Measurements from ENCODE around the gene HTR2C.

Gene HTR2C

DNA sequence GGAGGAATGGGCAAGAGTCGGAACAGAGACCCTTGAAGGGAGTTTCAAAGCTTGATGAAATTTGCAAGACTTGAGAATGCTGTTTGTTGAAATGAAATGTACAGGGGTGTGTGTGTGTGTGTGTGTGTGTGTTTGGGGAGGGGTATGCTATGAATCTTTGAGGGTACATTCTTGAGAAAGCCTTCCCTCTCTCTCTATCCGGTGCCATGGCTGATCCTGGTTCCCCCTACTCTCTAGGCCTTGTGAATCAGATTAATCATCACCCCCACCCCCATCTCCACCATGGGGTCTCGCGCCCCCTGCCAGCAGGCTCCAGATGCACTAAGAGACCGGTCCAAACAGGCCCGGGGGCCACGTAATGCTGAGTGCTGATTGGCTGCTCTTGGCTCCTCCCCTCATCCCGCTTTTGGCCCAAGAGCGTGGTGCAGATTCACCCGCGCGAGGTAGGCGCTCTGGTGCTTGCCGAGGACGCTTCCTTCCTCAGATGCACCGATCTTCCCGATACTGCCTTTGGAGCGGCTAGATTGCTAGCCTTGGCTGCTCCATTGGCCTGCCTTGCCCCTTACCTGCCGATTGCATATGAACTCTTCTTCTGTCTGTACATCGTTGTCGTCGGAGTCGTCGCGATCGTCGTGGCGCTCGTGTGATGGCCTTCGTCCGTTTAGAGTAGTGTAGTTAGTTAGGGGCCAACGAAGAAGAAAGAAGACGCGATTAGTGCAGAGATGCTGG lies at the start of gene HTR2C:
Gene HTR2C, plus strand, starts transcription at position 441 of the 729 bp plus-strand sequence. CDS start 142,851 bp downstream, outside the sequence.
- ATAC-seq, result peak; percentile 20
- TF ChIP-seq ZC3H10 (CRISPR knock-in tag; IDR thresholded peaks at IDR 0.05) (no peak), ZFP3 (CRISPR knock-in tag; IDR thresholded peaks at IDR 0.05) (no peak), GLIS3 (CRISPR knock-in tag; IDR thresholded peaks at IDR 0.05) (no peak), ZNF8 (CRISPR knock-in tag; IDR thresholded peaks at IDR 0.05) (no peak), CSDC2 (CRISPR knock-in tag; IDR thresholded peaks at IDR 0.05) (no peak), TOX (CRISPR knock-in tag; IDR thresholded peaks at IDR 0.05; ENCODE audit: borderline replicate concordance) (no peak), TCF4 (CRISPR knock-in tag; IDR thresholded peaks at IDR 0.05; ENCODE audit: borderline replicate concordance) (no peak), ISL1 (CRISPR knock-in tag; IDR thresholded peaks at IDR 0.05) (no peak)
- TF ChIP-seq, protein P1, sequence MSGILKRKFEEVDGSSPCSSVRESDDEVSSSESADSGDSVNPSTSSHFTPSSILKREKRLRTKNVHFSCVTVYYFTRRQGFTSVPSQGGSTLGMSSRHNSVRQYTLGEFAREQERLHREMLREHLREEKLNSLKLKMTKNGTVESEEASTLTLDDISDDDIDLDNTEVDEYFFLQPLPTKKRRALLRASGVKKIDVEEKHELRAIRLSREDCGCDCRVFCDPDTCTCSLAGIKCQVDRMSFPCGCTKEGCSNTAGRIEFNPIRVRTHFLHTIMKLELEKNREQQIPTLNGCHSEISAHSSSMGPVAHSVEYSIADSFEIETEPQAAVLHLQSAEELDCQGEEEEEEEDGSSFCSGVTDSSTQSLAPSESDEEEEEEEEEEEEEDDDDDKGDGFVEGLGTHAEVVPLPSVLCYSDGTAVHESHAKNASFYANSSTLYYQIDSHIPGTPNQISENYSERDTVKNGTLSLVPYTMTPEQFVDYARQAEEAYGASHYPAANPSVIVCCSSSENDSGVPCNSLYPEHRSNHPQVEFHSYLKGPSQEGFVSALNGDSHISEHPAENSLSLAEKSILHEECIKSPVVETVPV (CRISPR knock-in tag; IDR thresholded peaks at IDR 0.05), result no peak

DNA sequence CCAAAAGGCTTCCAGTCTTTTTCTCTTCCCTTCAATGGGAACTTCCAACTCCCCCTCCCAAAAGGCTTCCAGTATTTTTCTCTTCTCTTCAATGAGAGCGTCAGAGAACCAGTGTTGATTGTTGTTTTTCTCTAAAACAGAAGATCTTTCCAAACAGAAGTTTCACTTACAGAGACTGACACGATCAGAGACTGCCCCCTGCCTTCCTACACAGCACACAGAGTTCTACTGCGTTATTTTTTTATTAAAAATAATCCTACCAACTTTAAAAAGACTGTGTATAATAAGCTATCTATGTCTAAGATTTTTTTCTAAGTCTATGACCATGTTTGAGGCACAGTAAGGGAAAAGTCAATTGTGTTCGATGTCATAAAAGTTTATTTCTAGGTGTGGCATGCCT lies 3.5 kb upstream of the HTR2C start:
- TF ChIP-seq ZC3H10 (CRISPR knock-in tag; IDR thresholded peaks at IDR 0.05) (no peak), TOX (CRISPR knock-in tag; IDR thresholded peaks at IDR 0.05; ENCODE audit: borderline replicate concordance) (no peak), BACH2 (CRISPR knock-in tag; IDR thresholded peaks at IDR 0.05; ENCODE audit: borderline replicate concordance) (no peak), ZFP30 (CRISPR knock-in tag; IDR thresholded peaks at IDR 0.05) (peak; percentile 40; the same call in 1 of the 2 replicates)
- peak; percentile 43; the same call in 1 of the 3 replicates for ATAC-seq

DNA sequence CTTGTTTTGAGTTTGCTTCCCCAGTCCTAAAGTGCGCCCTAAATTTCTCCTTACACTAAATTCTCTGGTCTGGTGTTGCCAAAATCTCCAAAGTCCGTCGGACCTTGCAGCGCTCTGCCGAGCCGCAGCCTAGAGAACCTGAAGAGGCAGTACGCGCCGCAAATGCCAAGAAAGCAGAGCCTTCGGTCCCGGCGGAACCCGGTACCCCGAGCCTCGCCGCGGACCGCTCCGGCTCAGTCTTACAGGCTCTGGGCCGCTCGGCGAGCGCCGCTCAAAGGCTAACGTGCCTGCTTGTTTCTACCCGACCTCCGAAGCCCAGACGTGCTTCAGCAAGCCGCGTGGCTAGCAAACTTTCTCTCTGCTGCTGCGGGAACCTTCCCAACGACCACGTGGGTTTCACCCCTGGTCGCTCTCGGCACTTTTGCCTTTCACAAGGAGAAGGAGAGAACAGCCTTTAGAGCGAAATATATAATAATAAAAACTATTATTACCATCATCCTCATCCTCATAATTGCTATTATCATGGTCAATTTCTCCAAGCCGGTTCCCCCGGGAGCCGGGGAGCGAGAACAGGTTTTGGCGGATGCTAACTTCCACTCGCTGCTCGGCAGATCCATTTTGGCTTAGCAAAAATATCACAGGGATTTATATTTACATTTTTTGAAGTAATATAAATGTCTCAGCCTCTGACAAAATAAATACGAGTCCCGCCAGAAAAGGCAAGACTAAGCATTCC lies 2.2 kb upstream of the HTR2C start:
- peak; percentile 26; the same call in 2 of the 3 replicates for ATAC-seq
- TF ChIP-seq PPARA (CRISPR knock-in tag; IDR thresholded peaks at IDR 0.05; ENCODE audit: borderline replicate concordance) (no peak), BACH2 (CRISPR knock-in tag; IDR thresholded peaks at IDR 0.05; ENCODE audit: borderline replicate concordance) (no peak), ARNTL (CRISPR knock-in tag; IDR thresholded peaks at IDR 0.05; ENCODE audit: borderline replicate concordance, low read depth) (no peak), ZFP3 (CRISPR knock-in tag; IDR thresholded peaks at IDR 0.05) (no peak), TCF4 (CRISPR knock-in tag; IDR thresholded peaks at IDR 0.05; ENCODE audit: borderline replicate concordance) (no peak), RARB (CRISPR knock-in tag; IDR thresholded peaks at IDR 0.05) (no peak), ZFP30 (CRISPR knock-in tag; IDR thresholded peaks at IDR 0.05) (no peak)

DNA sequence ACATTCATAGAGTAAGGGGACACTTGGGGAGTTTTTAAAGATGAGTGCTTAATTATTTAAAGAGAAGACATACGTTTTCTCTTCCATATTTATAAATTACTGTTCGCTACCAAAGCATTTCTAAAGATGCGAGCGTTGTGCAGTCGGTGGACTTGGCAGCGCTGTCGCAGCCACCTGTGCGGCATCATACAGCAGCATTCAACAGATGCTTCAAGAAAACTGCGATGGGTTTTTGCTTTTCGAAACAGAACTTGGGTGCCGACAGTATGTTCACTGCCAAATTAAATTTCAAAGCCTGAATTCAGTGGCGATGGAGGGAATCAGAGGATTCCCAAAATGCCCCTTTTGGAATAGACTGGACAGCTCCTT lies 1.6 kb upstream of the HTR2C start:
- no peak for ATAC-seq

DNA sequence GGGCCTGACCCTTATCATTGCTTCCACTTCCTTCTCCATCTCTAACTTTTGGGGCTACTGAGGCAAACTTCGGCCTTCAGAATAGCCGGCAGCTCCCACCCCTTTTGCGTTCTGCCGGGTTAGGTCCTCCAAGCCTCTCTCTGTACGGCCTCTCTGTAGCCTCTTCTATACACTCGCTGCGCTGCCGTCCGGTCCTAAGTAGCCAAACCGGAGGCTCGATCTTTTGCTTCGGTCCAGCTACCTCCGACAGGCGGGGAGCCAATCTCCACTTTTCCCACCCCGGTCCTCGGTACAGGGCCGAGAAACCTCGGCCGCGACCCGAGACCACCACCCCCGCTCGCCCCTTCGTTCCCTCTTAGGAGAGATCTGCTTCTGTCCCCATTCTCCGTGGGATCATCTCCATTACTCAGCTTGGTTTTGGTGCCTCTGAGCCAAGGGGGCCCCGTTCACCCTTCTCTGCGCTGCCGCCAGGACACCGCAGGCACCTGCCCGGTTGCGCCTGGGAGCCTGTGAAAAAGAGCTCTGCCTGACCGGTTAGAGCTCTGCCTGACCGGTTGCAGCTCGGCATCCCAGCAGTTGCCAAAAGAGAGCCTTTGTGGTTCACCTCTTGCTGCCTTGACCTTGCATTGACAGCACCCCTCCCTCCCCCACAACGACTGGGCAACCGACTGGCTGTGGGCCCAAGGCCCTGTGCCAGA lies 1.0 kb upstream of the HTR2C start:
- no peak for ATAC-seq
- TF ChIP-seq, protein P2, sequence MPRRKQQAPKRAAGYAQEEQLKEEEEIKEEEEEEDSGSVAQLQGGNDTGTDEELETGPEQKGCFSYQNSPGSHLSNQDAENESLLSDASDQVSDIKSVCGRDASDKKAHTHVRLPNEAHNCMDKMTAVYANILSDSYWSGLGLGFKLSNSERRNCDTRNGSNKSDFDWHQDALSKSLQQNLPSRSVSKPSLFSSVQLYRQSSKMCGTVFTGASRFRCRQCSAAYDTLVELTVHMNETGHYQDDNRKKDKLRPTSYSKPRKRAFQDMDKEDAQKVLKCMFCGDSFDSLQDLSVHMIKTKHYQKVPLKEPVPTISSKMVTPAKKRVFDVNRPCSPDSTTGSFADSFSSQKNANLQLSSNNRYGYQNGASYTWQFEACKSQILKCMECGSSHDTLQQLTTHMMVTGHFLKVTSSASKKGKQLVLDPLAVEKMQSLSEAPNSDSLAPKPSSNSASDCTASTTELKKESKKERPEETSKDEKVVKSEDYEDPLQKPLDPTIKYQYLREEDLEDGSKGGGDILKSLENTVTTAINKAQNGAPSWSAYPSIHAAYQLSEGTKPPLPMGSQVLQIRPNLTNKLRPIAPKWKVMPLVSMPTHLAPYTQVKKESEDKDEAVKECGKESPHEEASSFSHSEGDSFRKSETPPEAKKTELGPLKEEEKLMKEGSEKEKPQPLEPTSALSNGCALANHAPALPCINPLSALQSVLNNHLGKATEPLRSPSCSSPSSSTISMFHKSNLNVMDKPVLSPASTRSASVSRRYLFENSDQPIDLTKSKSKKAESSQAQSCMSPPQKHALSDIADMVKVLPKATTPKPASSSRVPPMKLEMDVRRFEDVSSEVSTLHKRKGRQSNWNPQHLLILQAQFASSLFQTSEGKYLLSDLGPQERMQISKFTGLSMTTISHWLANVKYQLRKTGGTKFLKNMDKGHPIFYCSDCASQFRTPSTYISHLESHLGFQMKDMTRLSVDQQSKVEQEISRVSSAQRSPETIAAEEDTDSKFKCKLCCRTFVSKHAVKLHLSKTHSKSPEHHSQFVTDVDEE (CRISPR knock-in tag; IDR thresholded peaks at IDR 0.05), result no peak
- no peak for TF ChIP-seq ZNF70 (CRISPR knock-in tag; IDR thresholded peaks at IDR 0.05)
- TF ChIP-seq, protein P1 (CRISPR knock-in tag; IDR thresholded peaks at IDR 0.05), result no peak

More for the DNA sequence above, 1.6 kb upstream of the HTR2C start:
- no peak for TF ChIP-seq ZC3H10 (CRISPR knock-in tag; IDR thresholded peaks at IDR 0.05)
- TF ChIP-seq ZFP3 (CRISPR knock-in tag; IDR thresholded peaks at IDR 0.05), result no peak
- TF ChIP-seq, protein P1 (CRISPR knock-in tag; IDR thresholded peaks at IDR 0.05), result no peak
- no peak for TF ChIP-seq ESRRG (CRISPR knock-in tag; IDR thresholded peaks at IDR 0.05)
- TF ChIP-seq, protein P3, sequence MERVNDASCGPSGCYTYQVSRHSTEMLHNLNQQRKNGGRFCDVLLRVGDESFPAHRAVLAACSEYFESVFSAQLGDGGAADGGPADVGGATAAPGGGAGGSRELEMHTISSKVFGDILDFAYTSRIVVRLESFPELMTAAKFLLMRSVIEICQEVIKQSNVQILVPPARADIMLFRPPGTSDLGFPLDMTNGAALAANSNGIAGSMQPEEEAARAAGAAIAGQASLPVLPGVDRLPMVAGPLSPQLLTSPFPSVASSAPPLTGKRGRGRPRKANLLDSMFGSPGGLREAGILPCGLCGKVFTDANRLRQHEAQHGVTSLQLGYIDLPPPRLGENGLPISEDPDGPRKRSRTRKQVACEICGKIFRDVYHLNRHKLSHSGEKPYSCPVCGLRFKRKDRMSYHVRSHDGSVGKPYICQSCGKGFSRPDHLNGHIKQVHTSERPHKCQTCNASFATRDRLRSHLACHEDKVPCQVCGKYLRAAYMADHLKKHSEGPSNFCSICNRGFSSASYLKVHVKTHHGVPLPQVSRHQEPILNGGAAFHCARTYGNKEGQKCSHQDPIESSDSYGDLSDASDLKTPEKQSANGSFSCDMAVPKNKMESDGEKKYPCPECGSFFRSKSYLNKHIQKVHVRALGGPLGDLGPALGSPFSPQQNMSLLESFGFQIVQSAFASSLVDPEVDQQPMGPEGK (CRISPR knock-in tag; IDR thresholded peaks at IDR 0.05; ENCODE audit: borderline replicate concordance), result no peak
- no peak for TF ChIP-seq CSDC2 (CRISPR knock-in tag; IDR thresholded peaks at IDR 0.05)
- TF ChIP-seq SNAI2 (CRISPR knock-in tag; IDR thresholded peaks at IDR 0.05), result no peak
- no peak for TF ChIP-seq ZNF8 (CRISPR knock-in tag; IDR thresholded peaks at IDR 0.05)
- no peak for TF ChIP-seq PPARA (CRISPR knock-in tag; IDR thresholded peaks at IDR 0.05; ENCODE audit: borderline replicate concordance)

Measured in SK-N-SH treated with all-trans-retinoic acid at 6 μM for 48 hours (cell line).